K562 (cell line): ENCODE data around the gene GULP1. TPM values are rescaled to one million over a fixed set of nuclear protein-coding genes. Genes with fewer than 3 reads are reported as not detected.

Experiments used
- ATAC-seq: fragments of 200-7000 bp; cut with Tn5 transposase; 3 replicates; pipeline ENCODE4 v1.9.1; 2020; ENCODE audit warnings: moderate library complexity
- BruUV-seq: library from RNA; stranded (reverse); fragments of 400-500 nt; replicated peaks from 2 replicates; lab custom pipeline; 2021; lab: Mats Ljungman, UMichigan
- CTCF ChIA-PET: fragments of 300-600 bp; formaldehyde crosslinking; extraction: SDS; loops from one replicate; lab custom pipeline; 2021; ENCODE audit warnings: low intra/inter-chr PET ratio; lab: Yijun Ruan, JAX
- POLR2A ChIA-PET: fragments of 300-600, 350-650 bp; sonication (Branson Sonifier 250); formaldehyde crosslinking; extraction: SDS; loops from one replicate; lab custom pipeline; 2021; ENCODE audit warnings: antibody characterized with exemption, inconsistent platforms; lab: Yijun Ruan, JAX
- DNase-seq, 4 experiments: peaks; one replicate each; pipeline versions ENCODE4 v3.0.0 to v3.0.0-alpha.2; 2011 to 2018; ENCODE audit warnings: low spot score in 3 of 4, mixed read lengths in 3 of 4; ENCODE audit errors: extremely low read depth in 1 of 4
- FAIRE-seq: peaks from 2 replicates; lab custom pipeline; 2011; peaks lifted over from hg19 to GRCh38; lab: Jason Lieb, UNC
- H2AFZ ChIP-seq: 2 replicates; pipeline ENCODE4 v1.6.0; 2011; ENCODE audit warnings: low read depth, low read length, control low read depth, inconsistent platforms
- H3K27ac ChIP-seq: fragments of 200-600 bp; 3 replicates; pipeline ENCODE4 v1.8.0; 2011; ENCODE audit warnings: low read depth, mild to moderate bottlenecking, control low read depth, inconsistent platforms, low read length, moderate library complexity, mixed read lengths; ENCODE audit errors: extremely low read depth
- H3K27me3 ChIP-seq, 2 experiments: fragments of 300-600 bp in 1 of 2; 2 replicates in 1 of 2; 3 replicates in 1 of 2; pipeline versions ENCODE4 v1.6.0 to v1.8.0; 2011; ENCODE audit warnings: inconsistent platforms in 2 of 2, low read length in 2 of 2, mild to moderate bottlenecking in 1 of 2, mixed read lengths in 1 of 2, moderate library complexity in 1 of 2; ENCODE audit not compliant: control insufficient read depth in 2 of 2, insufficient read depth in 2 of 2
- H3K36me3 ChIP-seq: fragments of 300-600 bp; 3 replicates; pipeline ENCODE4 v1.8.0; 2011; ENCODE audit warnings: mild to moderate bottlenecking, low read length, inconsistent platforms; ENCODE audit not compliant: control insufficient read depth, insufficient read depth
- H3K4me1 ChIP-seq, 2 experiments: fragments of 200-600 bp in 1 of 2; replicated peaks in 1 of 2; 2 replicates in 1 of 2; 3 replicates in 1 of 2; pipeline versions ENCODE4 v1.5.1 to v1.8.0; 2011; ENCODE audit warnings: inconsistent platforms in 2 of 2, low read length in 2 of 2, mild to moderate bottlenecking in 1 of 2, mixed read lengths in 1 of 2, moderate library complexity in 1 of 2; ENCODE audit not compliant: control insufficient read depth in 2 of 2, insufficient read depth in 2 of 2
- H3K4me2 ChIP-seq: 2 replicates; pipeline ENCODE4 v1.6.1; 2011; ENCODE audit warnings: low read length, control low read depth, inconsistent platforms, mixed read lengths; ENCODE audit not compliant: insufficient read depth
- H3K4me3 ChIP-seq: fragments of 200-600 bp; sonication (generic), shearing (Covaris generic); 2 replicates; pipeline ENCODE4 v1.5.1; 2016; ENCODE audit warnings: control low read depth, inconsistent platforms
- H3K79me2 ChIP-seq: fragments of 200-600 bp; 3 replicates; pipeline ENCODE4 v1.8.0; 2011; ENCODE audit warnings: low read length, inconsistent platforms; ENCODE audit not compliant: control insufficient read depth, insufficient read depth
- H3K9ac ChIP-seq, 2 experiments: 2 replicates each; pipeline versions ENCODE4 v1.6.0 to v1.6.1; 2011; ENCODE audit warnings: low read depth in 2 of 2, low read length in 2 of 2, control low read depth in 1 of 2, inconsistent platforms in 1 of 2, mild to moderate bottlenecking in 1 of 2, mixed read lengths in 1 of 2; ENCODE audit not compliant: insufficient read depth in 1 of 2
- H3K9me1 ChIP-seq: one replicate; pipeline ENCODE4 v1.6.0; 2011; ENCODE audit warnings: inconsistent platforms, mild to moderate bottlenecking, low read length, moderate library complexity; ENCODE audit not compliant: control insufficient read depth, insufficient read depth
- H3K9me3 ChIP-seq: replicated peaks from 2 replicates; pipeline ENCODE4 v1.5.1; 2011; ENCODE audit warnings: low read depth, low read length, inconsistent platforms; ENCODE audit not compliant: control insufficient read depth, insufficient read depth
- H4K20me1 ChIP-seq: replicated peaks from 2 replicates; pipeline ENCODE4 v1.6.1; 2011; ENCODE audit warnings: low read length, inconsistent platforms, mixed read lengths; ENCODE audit not compliant: control insufficient read depth, insufficient read depth
- CBFA2T3 ChIP-seq: fragments of 450-650 bp; IDR thresholded peaks from 2 replicates; pipeline ENCODE4 v1.6.1; 2017
- TCF3 ChIP-seq: sonication (generic); formaldehyde crosslinking; IDR thresholded peaks from 2 replicates; pipeline ENCODE4 v1.4.0; 2020; ENCODE audit warnings: mild to moderate bottlenecking, missing genetic modification reagents
- ZBTB1 ChIP-seq: sonication (generic); formaldehyde crosslinking; IDR thresholded peaks from 2 replicates; pipeline ENCODE4 v1.8.1; 2023; ENCODE audit warnings: missing genetic modification reagents, low read depth, mild to moderate bottlenecking, borderline replicate concordance
- ZFP1 ChIP-seq: fragments of 450-650 bp; formaldehyde crosslinking; IDR thresholded peaks from 2 replicates; pipeline ENCODE4 v1.4.0; 2020; ENCODE audit warnings: mild to moderate bottlenecking, mixed read lengths
- ZNF668 ChIP-seq: fragments of 250-450 bp; sonication (Bioruptor Pico); IDR thresholded peaks from 2 replicates; pipeline ENCODE4 v1.8.0; 2022; ENCODE audit warnings: mild to moderate bottlenecking, inconsistent platforms
- WGBS: fragments of 100-300 bp; shearing (Covaris generic); methylation state at CpG from one replicate; pipeline ENCODE4 v1.1.6; 2016; ENCODE audit warnings: low coverage, mixed read lengths; ENCODE audit not compliant: insufficient coverage; ENCODE audit errors: missing lambda C conversion rate; 5-methylcytosine and 5-hydroxymethylcytosine counted together
- in situ Hi-C: fragments of 300-500 bp; cut with MboI; formaldehyde crosslinking; loops from 4 replicates; pipeline ENCODE4 v1.15.0; 2018; ENCODE audit warnings: inconsistent platforms, mixed read lengths
- intact Hi-C: fragments of 100-400 bp; cut with micrococcal nuclease; formaldehyde crosslinking; loops from 2 replicates; pipeline ENCODE4 v1.14.2; 2022
- polyA plus RNA-seq, 8 experiments: library from polyadenylated mRNA; depleted of rRNA in 4 of 8; stranded (reverse) in 5 of 8; unstranded in 3 of 8; fragments of >200 nt; fragmentation: Nextera tagmentation in 2 of 8; fragmentation: Illumina TruSeq in 1 of 8; extraction: Ambion mirVana in 2 of 8; extraction: Trizol in 1 of 8; gene quantifications; 2 replicates each; pipeline versions ENCODE4 v1.2.1 to v1.2.3, GENCODE V29; 2011 to 2014; ENCODE audit warnings: inconsistent platforms in 1 of 8, missing spikeins in 1 of 8
- total RNA-seq, 7 experiments: library from RNA; depleted of rRNA in 6 of 7; stranded (reverse); fragments of >200 nt in 6 of 7; fragmentation: Illumina TruSeq in 2 of 7; extraction: Trizol in 2 of 7; gene quantifications; 2 replicates each; pipeline versions ENCODE4 v1.2.1 to v1.2.3, GENCODE V29; 2011 to 2021; ENCODE audit warnings: low replicate concordance in 1 of 7
- TF ChIP-seq, protein P1 (sequence below): fragments of 450-650 bp; formaldehyde crosslinking; IDR thresholded peaks from 2 replicates; pipeline ENCODE4 v1.4.0; 2020; ENCODE audit warnings: mild to moderate bottlenecking, mixed read lengths

Gene GULP1
- total and polyA plus RNA-seq, 9 of the 15 experiments (the other 6 are each of a cell fraction or from before 2014, with no cell fraction given) = 8.5 to 25.3 (median 19.5) TPM

DNA sequence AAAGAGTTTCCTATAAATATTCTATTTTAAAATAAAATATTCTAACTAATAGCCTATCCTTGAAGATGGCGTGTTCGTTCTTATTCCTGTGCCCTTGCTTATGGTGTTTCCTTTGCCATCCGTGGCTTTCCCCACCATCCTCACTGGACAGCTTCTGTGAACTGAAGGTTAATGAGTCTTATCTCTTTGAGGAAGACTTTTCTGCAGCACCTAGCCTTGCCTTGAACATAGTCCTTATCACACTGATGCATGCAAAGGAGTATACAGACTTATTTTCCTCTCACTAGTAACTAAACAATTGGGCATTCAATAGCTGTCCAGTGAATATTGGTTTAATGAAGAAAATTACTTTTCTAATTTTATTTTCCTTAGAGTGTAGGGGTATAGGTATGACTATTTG, 88.1 kb downstream of the GULP1 start:
- H3K27me3 ChIP-seq = no peaks in the 10 kb centered on the region
- H3K9me3 ChIP-seq = no peaks in the 10 kb centered on the region; the same call in 1 of the 2 replicates
- H3K79me2 ChIP-seq = peaks cover 6% of the 10 kb centered on the region; the same call in 2 of the 3 replicates
- 0 out of 3 replicates have a peak, but pooled peaks cover 1% of the 10 kb centered on the region for H3K36me3 ChIP-seq
- no peaks in the 10 kb centered on the region; the same call in 1 of the 2 replicates for H4K20me1 ChIP-seq
- ChIA-PET POLR2A (no interaction called here), CTCF (no interaction called here)
- FAIRE-seq (no peak), ATAC-seq (peak; percentile 78), DNase-seq (peak in 2 of 4 experiments; percentile 5 to 25)
- whole genome bisulfite sequencing = 36% methylated on average over 3 of the region's 3 CpGs
- no TSS peak for BruUV-seq
- H3K9ac ChIP-seq = no peak overlapping the region
- H3K9me1 ChIP-seq = no peaks in the 10 kb centered on the region
- H2AFZ ChIP-seq = no peak overlapping the region
- H3K27ac ChIP-seq = no peak overlapping the region
- H3K4me2 ChIP-seq = no peak overlapping the region
- intact Hi-C loops (no loop called here), in situ Hi-C loops (no loop called here)
- peaks cover 0 to 2% of the 10 kb centered on the region in 2 experiments; a peak in 1 of 5 replicates for H3K4me1 ChIP-seq
- H3K4me3 ChIP-seq = no peak overlapping the region
- TF ChIP-seq, protein P1, sequence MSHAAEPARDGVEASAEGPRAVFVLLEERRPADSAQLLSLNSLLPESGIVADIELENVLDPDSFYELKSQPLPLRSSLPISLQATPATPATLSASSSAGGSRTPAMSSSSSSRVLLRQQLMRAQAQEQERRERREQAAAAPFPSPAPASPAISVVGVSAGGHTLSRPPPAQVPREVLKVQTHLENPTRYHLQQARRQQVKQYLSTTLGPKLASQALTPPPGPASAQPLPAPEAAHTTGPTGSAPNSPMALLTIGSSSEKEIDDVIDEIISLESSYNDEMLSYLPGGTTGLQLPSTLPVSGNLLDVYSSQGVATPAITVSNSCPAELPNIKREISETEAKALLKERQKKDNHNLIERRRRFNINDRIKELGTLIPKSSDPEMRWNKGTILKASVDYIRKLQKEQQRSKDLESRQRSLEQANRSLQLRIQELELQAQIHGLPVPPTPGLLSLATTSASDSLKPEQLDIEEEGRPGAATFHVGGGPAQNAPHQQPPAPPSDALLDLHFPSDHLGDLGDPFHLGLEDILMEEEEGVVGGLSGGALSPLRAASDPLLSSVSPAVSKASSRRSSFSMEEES (CRISPR knock-in tag) = no peak
- 0 out of 2 replicates have a peak, but pooled peaks have one; percentile 30 for TF ChIP-seq CBFA2T3
- TF ChIP-seq TCF3 = peak; percentile 25; the same call in 1 of the 2 replicates

DNA sequence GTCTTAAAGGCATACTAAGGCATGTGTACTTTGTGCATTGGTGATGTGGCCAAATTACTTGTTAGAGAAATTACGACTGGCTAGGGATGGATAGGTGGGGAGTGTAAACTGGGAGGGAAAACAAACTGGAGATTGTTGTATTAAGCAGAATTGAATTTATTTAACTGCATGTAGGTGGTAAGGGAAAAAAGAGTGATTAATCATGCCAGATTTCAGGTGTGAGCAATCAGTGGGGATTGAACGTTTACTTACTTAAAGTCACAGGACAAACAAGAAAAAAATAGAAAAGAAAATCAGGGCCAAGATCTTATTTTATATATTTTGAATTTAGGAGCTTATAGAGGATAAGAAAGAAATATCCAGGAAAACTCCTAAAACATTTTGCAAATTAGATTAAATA, 88.6 kb downstream of the GULP1 start:
- no peak overlapping the region for H3K4me2 ChIP-seq
- H3K4me3 ChIP-seq = no peak overlapping the region
- 73% methylated on average over 2 of the region's 2 CpGs for WGBS
- H3K27me3 ChIP-seq = no peaks in the 10 kb centered on the region
- H3K9me3 ChIP-seq = no peaks in the 10 kb centered on the region; the same call in 1 of the 2 replicates
- TF ChIP-seq ZNF668 = no peak
- TF ChIP-seq ZBTB1 (CRISPR knock-in tag) = no peak
- no peak for TF ChIP-seq ZFP1 (CRISPR knock-in tag)
- H3K4me1 ChIP-seq = peaks cover 0 to 2% of the 10 kb centered on the region in 2 experiments; a peak in 1 of 5 replicates
- H3K9me1 ChIP-seq = no peaks in the 10 kb centered on the region
- ATAC-seq = no peak
- H3K36me3 ChIP-seq = 0 out of 3 replicates have a peak, but pooled peaks cover 2% of the 10 kb centered on the region
- H4K20me1 ChIP-seq = no peaks in the 10 kb centered on the region; the same call in 1 of the 2 replicates
- no peak for DNase-seq
- CTCF ChIA-PET = no interaction called here
- in situ Hi-C loops (no loop called here), intact Hi-C loops (no loop called here)
- BruUV-seq = no TSS peak
- H2AFZ ChIP-seq = no peak overlapping the region
- peaks cover 6% of the 10 kb centered on the region; the same call in 2 of the 3 replicates for H3K79me2 ChIP-seq
- no peak overlapping the region for H3K9ac ChIP-seq
- POLR2A ChIA-PET = no interaction called here
- no peak overlapping the region for H3K27ac ChIP-seq
- FAIRE-seq = no peak
